ENCODE data around the gene MAD2L2. TPM values are rescaled to one million over a fixed set of nuclear protein-coding genes. Genes with fewer than 3 reads are reported as not detected.
A peak's percentile ranks its signal among the peaks of the same experiment; 100 is the strongest.

The MAD2L2 gene
- total and polyA plus RNA-seq, 9 of the 15 experiments (the other 6 are each of a cell fraction or from before 2014, with no cell fraction given) = 12.4 to 286 (median 143) TPM

GRCh38 chr1:11676386-11677103, 4.4 kb downstream of the MAD2L2 start:
- intact Hi-C loops (cut with micrococcal nuclease) = no loop called here
- DNase-seq (ENCODE audit: extremely low read depth in 1 of 4, low spot score in 3 of 4) = peak in 1 of 4 experiments; percentile 19
- Histone ChIP-seq H3K4me3 (no peak overlapping the region), H3K36me3 (ENCODE audit: control insufficient read depth, insufficient read depth, low read length) (peaks cover 75% of the 10 kb centered on the region), H3K4me2 (ENCODE audit: insufficient read depth, low read length) (no peak overlapping the region), H3K9me3 (replicated peaks; ENCODE audit: control insufficient read depth, insufficient read depth, low read depth, low read length) (no peaks in the 10 kb centered on the region), H4K20me1 (replicated peaks; ENCODE audit: control insufficient read depth, insufficient read depth, low read length) (peaks cover 4% of the 10 kb centered on the region), H2AFZ (ENCODE audit: low read depth, low read length) (no peak overlapping the region), H3K4me1 (replicated peaks in 1 of 2; ENCODE audit: control insufficient read depth in 2 of 2, insufficient read depth in 2 of 2, low read length in 2 of 2) (peaks cover 7 to 60% of the 10 kb centered on the region in 2 experiments), H3K9ac (ENCODE audit: insufficient read depth in 1 of 2, low read depth in 2 of 2, low read length in 2 of 2) (peak overlapping the region in 1 of 2 experiments; percentile 14; a peak in 2 of 4 replicates), H3K27me3 (ENCODE audit: control insufficient read depth in 2 of 2, insufficient read depth in 2 of 2, low read length in 2 of 2) (no peaks in the 10 kb centered on the region), H3K27ac (ENCODE audit: extremely low read depth, low read depth, low read length) (no peak overlapping the region), H3K79me2 (ENCODE audit: control insufficient read depth, insufficient read depth, low read length) (peaks cover 22% of the 10 kb centered on the region), H3K9me1 (ENCODE audit: control insufficient read depth, insufficient read depth, low read length) (peaks cover 8% of the 10 kb centered on the region)
- BruUV-seq (replicated peaks) = no TSS peak
- ChIA-PET CTCF (ENCODE audit: low intra/inter-chr PET ratio) (interaction anchor here (1.6 kb wide), 1 partner anchor 44 kb away, joined by 5 read pairs; no protein-coding TSS in a partner anchor), POLR2A (interaction anchor here (0.6 to 3.7 kb wide), 7 partner anchors 12 to 458 kb away, joined by 3 to 17 read pairs (median 3); partner anchors contain the start of genes FBXO6 and MTOR)
- no peak for ATAC-seq
- no peak for FAIRE-seq
- in situ Hi-C loops (cut with MboI) = no loop called here
- 62% methylated on average over 9 of the region's 10 CpGs for WGBS (ENCODE audit: insufficient coverage, low coverage, missing lambda C conversion rate)
- TF ChIP-seq ZNF354B (CRISPR knock-in tag; IDR thresholded peaks at IDR 0.05) (no peak), MEIS2 (IDR thresholded peaks at IDR 0.05; ENCODE audit: partially characterized antibody) (no peak), SMC3 (conservative IDR thresholded peaks at IDR 0.05; ENCODE audit: insufficient read depth, low read depth, low read length) (0 out of 2 replicates have a peak, but pooled peaks have one; percentile 12), ZNF655 (CRISPR knock-in tag; IDR thresholded peaks at IDR 0.05) (no peak), CTCF (IDR thresholded peaks at IDR 0.05 in 2 of 3, conservative IDR thresholded peaks at IDR 0.05 in 1 of 3; ENCODE audit: insufficient read depth in 2 of 3, low read depth in 1 of 3, low read length in 3 of 3) (peak in 2 of 3 experiments; percentile 22 to 44; a peak in 2 of 6 replicates)
- TF ChIP-seq, protein P1, sequence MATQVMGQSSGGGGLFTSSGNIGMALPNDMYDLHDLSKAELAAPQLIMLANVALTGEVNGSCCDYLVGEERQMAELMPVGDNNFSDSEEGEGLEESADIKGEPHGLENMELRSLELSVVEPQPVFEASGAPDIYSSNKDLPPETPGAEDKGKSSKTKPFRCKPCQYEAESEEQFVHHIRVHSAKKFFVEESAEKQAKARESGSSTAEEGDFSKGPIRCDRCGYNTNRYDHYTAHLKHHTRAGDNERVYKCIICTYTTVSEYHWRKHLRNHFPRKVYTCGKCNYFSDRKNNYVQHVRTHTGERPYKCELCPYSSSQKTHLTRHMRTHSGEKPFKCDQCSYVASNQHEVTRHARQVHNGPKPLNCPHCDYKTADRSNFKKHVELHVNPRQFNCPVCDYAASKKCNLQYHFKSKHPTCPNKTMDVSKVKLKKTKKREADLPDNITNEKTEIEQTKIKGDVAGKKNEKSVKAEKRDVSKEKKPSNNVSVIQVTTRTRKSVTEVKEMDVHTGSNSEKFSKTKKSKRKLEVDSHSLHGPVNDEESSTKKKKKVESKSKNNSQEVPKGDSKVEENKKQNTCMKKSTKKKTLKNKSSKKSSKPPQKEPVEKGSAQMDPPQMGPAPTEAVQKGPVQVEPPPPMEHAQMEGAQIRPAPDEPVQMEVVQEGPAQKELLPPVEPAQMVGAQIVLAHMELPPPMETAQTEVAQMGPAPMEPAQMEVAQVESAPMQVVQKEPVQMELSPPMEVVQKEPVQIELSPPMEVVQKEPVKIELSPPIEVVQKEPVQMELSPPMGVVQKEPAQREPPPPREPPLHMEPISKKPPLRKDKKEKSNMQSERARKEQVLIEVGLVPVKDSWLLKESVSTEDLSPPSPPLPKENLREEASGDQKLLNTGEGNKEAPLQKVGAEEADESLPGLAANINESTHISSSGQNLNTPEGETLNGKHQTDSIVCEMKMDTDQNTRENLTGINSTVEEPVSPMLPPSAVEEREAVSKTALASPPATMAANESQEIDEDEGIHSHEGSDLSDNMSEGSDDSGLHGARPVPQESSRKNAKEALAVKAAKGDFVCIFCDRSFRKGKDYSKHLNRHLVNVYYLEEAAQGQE (IDR thresholded peaks at IDR 0.05; ENCODE audit: borderline replicate concordance) = peak; percentile 21; the same call in 1 of the 2 replicates
- TF ChIP-seq, protein P1 (CRISPR knock-in tag; IDR thresholded peaks at IDR 0.05; ENCODE audit: low read depth) = no peak
